HepG2 (cell line): ENCODE results near the gene STEAP1. TPM values are rescaled to one million over a fixed set of nuclear protein-coding genes. Genes with fewer than 3 reads are reported as not detected.

Experiments
- DPF2 ChIP-seq: sonication (generic); formaldehyde crosslinking; IDR thresholded peaks from 2 replicates; pipeline ENCODE4 v1.4.0; 2020; ENCODE audit warnings: mild to moderate bottlenecking, low read depth, missing genetic modification reagents, borderline replicate concordance
- ELF4 ChIP-seq: sonication (generic); formaldehyde crosslinking; IDR thresholded peaks from 2 replicates; pipeline ENCODE4 v1.5.0; 2020; ENCODE audit warnings: missing genetic modification reagents, mild to moderate bottlenecking, moderate library complexity, borderline replicate concordance
- HMG20B ChIP-seq: conservative IDR thresholded peaks from 2 replicates; pipeline ENCODE4 v1.6.1; 2016; ENCODE audit warnings: missing genetic modification reagents, missing compliant biosample characterization
- KLF9 ChIP-seq: IDR thresholded peaks from 2 replicates; pipeline ENCODE4 v1.6.1; 2016; ENCODE audit warnings: low read depth
- LRRFIP1 ChIP-seq: sonication (generic); formaldehyde crosslinking; conservative IDR thresholded peaks from 2 replicates; pipeline ENCODE4 v1.4.0; 2020; ENCODE audit warnings: missing genetic modification reagents
- MAFG ChIP-seq: sonication (generic); formaldehyde crosslinking; IDR thresholded peaks from 2 replicates; pipeline ENCODE4 v1.5.1; 2020; ENCODE audit warnings: mild to moderate bottlenecking, missing genetic modification reagents
- RFXAP ChIP-seq: sonication (generic); formaldehyde crosslinking; IDR thresholded peaks from 2 replicates; pipeline ENCODE4 v1.4.0; 2020; ENCODE audit warnings: missing genetic modification reagents, borderline replicate concordance
- SOX13 ChIP-seq, 3 experiments: fragments of 450-650 bp in 1 of 3; sonication (generic) in 1 of 3; formaldehyde crosslinking in 1 of 3; IDR thresholded peaks in 2 of 3; conservative IDR thresholded peaks in 1 of 3; 2 replicates each; pipeline versions ENCODE4 v1.5.0 to v1.6.1; 2016 to 2020; ENCODE audit warnings: antibody characterized with exemption in 1 of 3, mild to moderate bottlenecking in 1 of 3, missing compliant biosample characterization in 1 of 3, missing genetic modification reagents in 1 of 3, moderate library complexity in 1 of 3
- SRY ChIP-seq: sonication (generic); formaldehyde crosslinking; IDR thresholded peaks from 2 replicates; pipeline ENCODE4 v1.8.0; 2022; ENCODE audit warnings: mild to moderate bottlenecking, missing genetic modification reagents
- TEAD2 ChIP-seq: sonication (generic); formaldehyde crosslinking; IDR thresholded peaks from 2 replicates; pipeline ENCODE4 v1.9.0; 2021; ENCODE audit warnings: missing genetic modification reagents
- ZNF12 ChIP-seq: sonication (generic); formaldehyde crosslinking; IDR thresholded peaks from 2 replicates; pipeline ENCODE4 v1.5.0; 2020; ENCODE audit warnings: missing genetic modification reagents
- ZNF256 ChIP-seq: sonication (generic); formaldehyde crosslinking; conservative IDR thresholded peaks from 2 replicates; pipeline ENCODE4 v1.4.0; 2020; ENCODE audit warnings: missing genetic modification reagents
- ZNF3 ChIP-seq: IDR thresholded peaks from 2 replicates; pipeline ENCODE4 v1.7.0; 2017; ENCODE audit warnings: inconsistent platforms
- ZNF33A ChIP-seq: sonication (generic); formaldehyde crosslinking; IDR thresholded peaks from 2 replicates; pipeline ENCODE4 v1.5.1; 2020; ENCODE audit warnings: missing genetic modification reagents, mild to moderate bottlenecking, moderate library complexity, borderline replicate concordance
- ZNF562 ChIP-seq: sonication (generic); formaldehyde crosslinking; IDR thresholded peaks from 2 replicates; pipeline ENCODE4 v1.8.0; 2022; ENCODE audit warnings: missing genetic modification reagents, borderline replicate concordance
- ZNF768 ChIP-seq: sonication (generic); formaldehyde crosslinking; IDR thresholded peaks from 2 replicates; pipeline ENCODE4 v1.4.0; 2020; ENCODE audit warnings: missing genetic modification reagents
- ZNF780A ChIP-seq: sonication (generic); formaldehyde crosslinking; IDR thresholded peaks from 2 replicates; pipeline ENCODE4 v1.8.0; 2022; ENCODE audit warnings: mild to moderate bottlenecking, missing genetic modification reagents, moderate library complexity
- polyA plus RNA-seq, 8 experiments: library from polyadenylated mRNA; depleted of rRNA in 3 of 8; stranded (reverse) in 7 of 8; unstranded in 1 of 8; fragments of >200 nt; fragmentation: Illumina TruSeq in 4 of 8; extraction: Trizol in 4 of 8; gene quantifications; 2 replicates each; pipeline versions ENCODE4 v1.2.1 to v1.2.3, GENCODE V29; 2011 to 2016; ENCODE audit warnings: low read depth in 4 of 8, missing spikeins in 1 of 8, mixed read lengths in 1 of 8; ENCODE audit not compliant: insufficient read depth in 1 of 8
- total RNA-seq, 5 experiments: library from RNA; depleted of rRNA; stranded (reverse); fragments of >200 nt; fragmentation: Illumina TruSeq; extraction: Trizol; gene quantifications; 2 replicates each; pipeline ENCODE4 v1.2.3, GENCODE V29; 2016; ENCODE audit warnings: low read depth in 1 of 5
- TF ChIP-seq, protein P1 (sequence below): sonication (generic); formaldehyde crosslinking; IDR thresholded peaks from 2 replicates; pipeline ENCODE4 v1.4.0; 2020; ENCODE audit warnings: missing genetic modification reagents, borderline replicate concordance
- TF ChIP-seq, protein P2 (sequence below): sonication (generic); formaldehyde crosslinking; IDR thresholded peaks from 2 replicates; pipeline ENCODE4 v1.4.0; 2020; ENCODE audit warnings: mild to moderate bottlenecking, missing genetic modification reagents
- TF ChIP-seq, protein P3 (sequence below): IDR thresholded peaks from 2 replicates; pipeline ENCODE4 v1.6.1; 2016
- TF ChIP-seq, protein P4 (sequence below): sonication (generic); formaldehyde crosslinking; IDR thresholded peaks from 2 replicates; pipeline ENCODE4 v1.9.0; 2021; ENCODE audit warnings: missing genetic modification reagents, mild to moderate bottlenecking, borderline replicate concordance

STEAP1 gene
- total and polyA plus RNA-seq, 2 of the 13 experiments (the other 11 are each of a cell fraction or from before 2014, with no cell fraction given), result 23.2 to 24.2 TPM

- TF ChIP-seq, protein P1, sequence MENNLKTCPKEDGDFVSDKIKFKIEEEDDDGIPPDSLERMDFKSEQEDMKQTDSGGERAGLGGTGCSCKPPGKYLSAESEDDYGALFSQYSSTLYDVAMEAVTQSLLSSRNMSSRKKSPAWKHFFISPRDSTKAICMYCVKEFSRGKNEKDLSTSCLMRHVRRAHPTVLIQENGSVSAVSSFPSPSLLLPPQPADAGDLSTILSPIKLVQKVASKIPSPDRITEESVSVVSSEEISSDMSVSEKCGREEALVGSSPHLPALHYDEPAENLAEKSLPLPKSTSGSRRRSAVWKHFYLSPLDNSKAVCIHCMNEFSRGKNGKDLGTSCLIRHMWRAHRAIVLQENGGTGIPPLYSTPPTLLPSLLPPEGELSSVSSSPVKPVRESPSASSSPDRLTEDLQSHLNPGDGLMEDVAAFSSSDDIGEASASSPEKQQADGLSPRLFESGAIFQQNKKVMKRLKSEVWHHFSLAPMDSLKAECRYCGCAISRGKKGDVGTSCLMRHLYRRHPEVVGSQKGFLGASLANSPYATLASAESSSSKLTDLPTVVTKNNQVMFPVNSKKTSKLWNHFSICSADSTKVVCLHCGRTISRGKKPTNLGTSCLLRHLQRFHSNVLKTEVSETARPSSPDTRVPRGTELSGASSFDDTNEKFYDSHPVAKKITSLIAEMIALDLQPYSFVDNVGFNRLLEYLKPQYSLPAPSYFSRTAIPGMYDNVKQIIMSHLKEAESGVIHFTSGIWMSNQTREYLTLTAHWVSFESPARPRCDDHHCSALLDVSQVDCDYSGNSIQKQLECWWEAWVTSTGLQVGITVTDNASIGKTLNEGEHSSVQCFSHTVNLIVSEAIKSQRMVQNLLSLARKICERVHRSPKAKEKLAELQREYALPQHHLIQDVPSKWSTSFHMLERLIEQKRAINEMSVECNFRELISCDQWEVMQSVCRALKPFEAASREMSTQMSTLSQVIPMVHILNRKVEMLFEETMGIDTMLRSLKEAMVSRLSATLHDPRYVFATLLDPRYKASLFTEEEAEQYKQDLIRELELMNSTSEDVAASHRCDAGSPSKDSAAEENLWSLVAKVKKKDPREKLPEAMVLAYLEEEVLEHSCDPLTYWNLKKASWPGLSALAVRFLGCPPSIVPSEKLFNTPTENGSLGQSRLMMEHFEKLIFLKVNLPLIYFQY (CRISPR knock-in tag), result no peak
- TF ChIP-seq, protein P2, sequence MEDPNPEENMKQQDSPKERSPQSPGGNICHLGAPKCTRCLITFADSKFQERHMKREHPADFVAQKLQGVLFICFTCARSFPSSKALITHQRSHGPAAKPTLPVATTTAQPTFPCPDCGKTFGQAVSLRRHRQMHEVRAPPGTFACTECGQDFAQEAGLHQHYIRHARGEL (CRISPR knock-in tag), result no peak
- no peak for TF ChIP-seq ZNF33A (CRISPR knock-in tag)
- no peak for TF ChIP-seq KLF9 (CRISPR knock-in tag)
- no peak for TF ChIP-seq ZNF12
- no peak for TF ChIP-seq ZNF256 (CRISPR knock-in tag)
- TF ChIP-seq DPF2 (CRISPR knock-in tag), result no peak
- TF ChIP-seq RFXAP, result no peak
- TF ChIP-seq, protein P3, sequence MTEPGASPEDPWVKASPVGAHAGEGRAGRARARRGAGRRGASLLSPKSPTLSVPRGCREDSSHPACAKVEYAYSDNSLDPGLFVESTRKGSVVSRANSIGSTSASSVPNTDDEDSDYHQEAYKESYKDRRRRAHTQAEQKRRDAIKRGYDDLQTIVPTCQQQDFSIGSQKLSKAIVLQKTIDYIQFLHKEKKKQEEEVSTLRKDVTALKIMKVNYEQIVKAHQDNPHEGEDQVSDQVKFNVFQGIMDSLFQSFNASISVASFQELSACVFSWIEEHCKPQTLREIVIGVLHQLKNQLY, result no peak
- TF ChIP-seq LRRFIP1 (CRISPR knock-in tag), result no peak
- no peak for TF ChIP-seq ELF4 (CRISPR knock-in tag)
- no peak for TF ChIP-seq MAFG (CRISPR knock-in tag)
- TF ChIP-seq ZNF3, result no peak
- TF ChIP-seq TEAD2, result no peak
- TF ChIP-seq SRY (CRISPR knock-in tag), result no peak
- TF ChIP-seq SOX13 (IDR thresholded peaks at IDR 0.05), result no peak
- peak in 1 of 2 experiments; percentile 42; a peak in 1 of 4 replicates for TF ChIP-seq SOX13 (CRISPR knock-in tag; conservative IDR thresholded peaks at IDR 0.05 in 1 of 2, IDR thresholded peaks at IDR 0.05 in 1 of 2)
- no peak for TF ChIP-seq HMG20B (CRISPR knock-in tag)
- no peak for TF ChIP-seq ZNF768 (CRISPR knock-in tag)
- TF ChIP-seq ZNF562, result no peak
- TF ChIP-seq, protein P4, sequence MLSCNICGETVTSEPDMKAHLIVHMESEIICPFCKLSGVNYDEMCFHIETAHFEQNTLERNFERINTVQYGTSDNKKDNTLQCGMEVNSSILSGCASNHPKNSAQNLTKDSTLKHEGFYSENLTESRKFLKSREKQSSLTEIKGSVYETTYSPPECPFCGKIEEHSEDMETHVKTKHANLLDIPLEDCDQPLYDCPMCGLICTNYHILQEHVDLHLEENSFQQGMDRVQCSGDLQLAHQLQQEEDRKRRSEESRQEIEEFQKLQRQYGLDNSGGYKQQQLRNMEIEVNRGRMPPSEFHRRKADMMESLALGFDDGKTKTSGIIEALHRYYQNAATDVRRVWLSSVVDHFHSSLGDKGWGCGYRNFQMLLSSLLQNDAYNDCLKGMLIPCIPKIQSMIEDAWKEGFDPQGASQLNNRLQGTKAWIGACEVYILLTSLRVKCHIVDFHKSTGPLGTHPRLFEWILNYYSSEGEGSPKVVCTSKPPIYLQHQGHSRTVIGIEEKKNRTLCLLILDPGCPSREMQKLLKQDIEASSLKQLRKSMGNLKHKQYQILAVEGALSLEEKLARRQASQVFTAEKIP (CRISPR knock-in tag), result no peak
- no peak for TF ChIP-seq ZNF780A (CRISPR knock-in tag)
These were observed 19.0 kb downstream of the STEAP1 start (continued) for GRCh38 chr7:90173127-90173844.
